RWPE1 (cell line): ENCODE measurements around the gene PIMREG.
"Not testable (repeated sequence)": the region's sequence is repeated elsewhere in the genome, so short reads cannot be mapped to it uniquely, and the experiment has no call there.

Experiments
- CTCF ChIA-PET: fragments of 350-600 bp; sonication (Branson Sonifier 250); formaldehyde crosslinking; extraction: SDS; loops from one replicate; lab custom pipeline; 2021; lab: Yijun Ruan, JAX
- POLR2A ChIA-PET: fragments of 400-600 bp; formaldehyde crosslinking; extraction: SDS; loops from one replicate; lab custom pipeline; 2020; ENCODE audit warnings: antibody characterized with exemption; ENCODE audit not compliant: low non-redundant PET; lab: Yijun Ruan, JAX
- DNase-seq: peaks from one replicate; pipeline ENCODE4 v3.0.0; 2012; ENCODE audit warnings: low spot score
- H3K27ac ChIP-seq: fragments of 450-650 bp; 2 replicates; pipeline ENCODE4 v1.5.1; 2017
- CTCF ChIP-seq: fragments of 450-650 bp; conservative IDR thresholded peaks from 2 replicates; pipeline ENCODE4 v1.5.1; 2017; ENCODE audit warnings: low read depth, mild to moderate bottlenecking

PIMREG gene

GRCh38 chr17:6476810-6477179 is 32.5 kb downstream of the PIMREG start:
- ChIA-PET CTCF (no interaction called here), POLR2A (no interaction called here)
- H3K27ac ChIP-seq: peak overlapping the region; percentile 61
- no peak for TF ChIP-seq CTCF
- no peak for DNase-seq

- no peak for TF ChIP-seq CTCF
- ChIA-PET CTCF (no interaction called here), POLR2A (no interaction called here)
- peak overlapping the region; percentile 61 for H3K27ac ChIP-seq
- no peak for DNase-seq
These were observed 33.7 kb downstream of the PIMREG start for GRCh38 chr17:6477831-6478383.

- no peak for DNase-seq
- ChIA-PET CTCF (no interaction called here), POLR2A (no interaction called here)
- peak overlapping the region; percentile 61 for H3K27ac ChIP-seq
- TF ChIP-seq CTCF: no peak
These were observed 34.2 kb downstream of the PIMREG start for GRCh38 chr17:6478486-6478885.

- TF ChIP-seq CTCF: no peak
- H3K27ac ChIP-seq: peak overlapping the region; percentile 61
- ChIA-PET POLR2A (no interaction called here), CTCF (no interaction called here)
- DNase-seq: no peak
These were observed 35.5 kb downstream of the PIMREG start for GRCh38 chr17:6479622-6480302.

- CTCF ChIA-PET: no interaction called here
- no peak for TF ChIP-seq CTCF
- POLR2A ChIA-PET: no interaction called here
These were observed 36.0 kb downstream of the PIMREG start for GRCh38 chr17:6480303-6480675.

GRCh38 chr17:6482105-6482455 is 37.8 kb downstream of the PIMREG start:
- ChIA-PET POLR2A (no interaction called here), CTCF (interaction anchor here (0.6 kb wide), 1 partner anchor 9 kb away, joined by 3 read pairs; no protein-coding TSS in a partner anchor)
- DNase-seq: no peak
- TF ChIP-seq CTCF: no peak
- peak overlapping the region; percentile 14; the same call in 1 of the 2 replicates for H3K27ac ChIP-seq

More at GRCh38 chr17:6480303-6480675, 36.0 kb downstream of the PIMREG start:
- H3K27ac ChIP-seq: peak overlapping the region; percentile 61
- no peak for DNase-seq

GRCh38 chr17:6482796-6483195 is 38.5 kb downstream of the PIMREG start:
- CTCF ChIA-PET: interaction anchor here (0.6 kb wide), 1 partner anchor 10 kb away, joined by 3 read pairs; no protein-coding TSS in a partner anchor
- DNase-seq, POLR2A ChIA-PET: not testable (repeated sequence)
- H3K27ac ChIP-seq: peak overlapping the region; percentile 14
